ENCODE data around the gene PROSER3. TPM values are rescaled to one million over a fixed set of nuclear protein-coding genes. Genes with fewer than 3 reads are reported as not detected.

PROSER3 gene
- polyA plus RNA-seq, 1 donor (not counting 4 experiments of a cell fraction or from before 2014, with no cell fraction given) = 5.5 TPM

DNA sequence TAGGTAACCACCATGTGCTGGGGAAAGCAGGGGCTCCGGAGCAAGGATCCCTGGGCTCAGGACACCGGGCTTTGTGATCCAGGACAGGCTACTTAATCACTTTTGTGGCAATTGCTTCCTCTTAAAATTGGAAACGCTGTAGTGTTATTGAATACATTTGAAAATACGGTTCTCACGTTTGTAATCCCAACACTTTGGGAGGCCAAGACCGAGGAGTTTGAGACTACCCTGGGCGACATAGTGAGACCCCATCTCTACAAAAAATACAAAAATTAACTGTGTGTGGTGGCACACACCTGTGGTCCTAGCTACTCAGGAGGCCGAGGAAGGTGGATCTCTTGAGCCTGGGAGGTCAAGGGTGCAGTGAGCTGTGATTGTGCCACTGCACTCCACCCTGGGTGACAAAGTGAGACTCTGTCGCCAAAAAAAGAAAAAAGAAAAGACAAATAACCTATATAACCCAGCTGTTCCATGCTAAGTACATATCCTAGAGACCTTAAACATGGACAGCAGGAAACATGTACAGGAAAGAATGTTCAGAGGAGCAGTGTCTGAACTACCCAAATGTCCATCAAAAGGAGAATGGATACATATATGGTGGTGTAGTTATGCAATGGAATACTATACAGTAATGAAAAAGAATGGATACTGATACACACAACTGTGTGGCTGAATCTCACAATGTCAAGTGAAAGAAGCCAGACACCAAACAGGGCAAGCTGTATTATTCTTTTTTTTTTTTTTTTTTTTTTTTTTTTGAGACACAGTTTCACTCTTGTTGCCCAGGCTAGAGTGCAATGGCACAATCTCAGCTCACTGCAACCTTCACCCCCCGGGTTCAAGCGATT is 55.3 kb downstream of the PROSER3 start:
- Histone ChIP-seq H3K79me2 (ENCODE audit: control insufficient read depth, insufficient read depth, low read length) (no peaks in the 10 kb centered on the region), H4K20me1 (ENCODE audit: control insufficient read depth, extremely low read depth, insufficient read depth, low read length) (no peaks in the 10 kb centered on the region), H3K9ac (ENCODE audit: control insufficient read depth, extremely low read depth, insufficient read depth, low read length) (no peak overlapping the region), H3K4me1 (ENCODE audit: control insufficient read depth, extremely low read depth, insufficient read depth, low read length) (no peaks in the 10 kb centered on the region), H2AFZ (ENCODE audit: control insufficient read depth, low read length) (no peak overlapping the region), H3K27me3 (ENCODE audit: control insufficient read depth, extremely low read depth, insufficient read depth, low read length) (no peaks in the 10 kb centered on the region), H3K27ac (ENCODE audit: control insufficient read depth, insufficient read depth, low read length) (no peak overlapping the region), H3K36me3 (ENCODE audit: control insufficient read depth in 2 of 2, extremely low read depth in 1 of 2, insufficient read depth in 2 of 2, low read length in 2 of 2) (no peaks in the 10 kb centered on the region), H3K9me3 (ENCODE audit: control insufficient read depth, low read depth, low read length) (no peaks in the 10 kb centered on the region), H3K4me3 (ENCODE audit: control insufficient read depth in 2 of 3, extremely low read depth in 1 of 3, insufficient read depth in 2 of 3, low read depth in 1 of 3, low read length in 3 of 3) (no peak overlapping the region), H3K4me2 (ENCODE audit: control insufficient read depth, extremely low read depth, insufficient read depth, low read depth, low read length) (no peak overlapping the region), H3K9me1 (ENCODE audit: control insufficient read depth, extremely low read depth, insufficient read depth, low read length) (no peaks in the 10 kb centered on the region)
- DNase-seq (ENCODE audit: low read depth, low spot score) = no peak
- TF ChIP-seq CTCF (optimal IDR thresholded peaks at IDR 0.05 in 1 of 3, IDR thresholded peaks at IDR 0.05 in 1 of 3, conservative IDR thresholded peaks at IDR 0.05 in 1 of 3; ENCODE audit: extremely low read depth in 1 of 3, insufficient read depth in 2 of 3, low read length in 3 of 3) (no peak), EZH2 (IDR thresholded peaks at IDR 0.05; ENCODE audit: low read length) (no peak)
- dilution Hi-C loops (cut with MboI; ENCODE audit: extremely low pct_ligation_motif_present, low sequenced_read_pairs) = no loop called here
- FAIRE-seq = no peak

GRCh38 chr19:35816262-35816661 is 58.3 kb downstream of the PROSER3 start:
- H3K27me3 ChIP-seq (ENCODE audit: control insufficient read depth, extremely low read depth, insufficient read depth, low read length) = no peaks in the 10 kb centered on the region
- no peak overlapping the region for H2AFZ ChIP-seq (ENCODE audit: control insufficient read depth, low read length)
- dilution Hi-C loops (cut with MboI; ENCODE audit: extremely low pct_ligation_motif_present, low sequenced_read_pairs) = no loop called here

More at GRCh38 chr19:35816262-35816661, 58.3 kb downstream of the PROSER3 start:
- DNase-seq (ENCODE audit: low read depth, low spot score) (no peak), FAIRE-seq (no peak)
- Histone ChIP-seq H3K4me3 (ENCODE audit: control insufficient read depth in 2 of 3, extremely low read depth in 1 of 3, insufficient read depth in 2 of 3, low read depth in 1 of 3, low read length in 3 of 3) (no peak overlapping the region), H3K4me2 (ENCODE audit: control insufficient read depth, extremely low read depth, insufficient read depth, low read depth, low read length) (no peak overlapping the region), H3K36me3 (ENCODE audit: control insufficient read depth in 2 of 2, extremely low read depth in 1 of 2, insufficient read depth in 2 of 2, low read length in 2 of 2) (no peaks in the 10 kb centered on the region), H4K20me1 (ENCODE audit: control insufficient read depth, extremely low read depth, insufficient read depth, low read length) (no peaks in the 10 kb centered on the region), H3K27ac (ENCODE audit: control insufficient read depth, insufficient read depth, low read length) (no peak overlapping the region), H3K9ac (ENCODE audit: control insufficient read depth, extremely low read depth, insufficient read depth, low read length) (no peak overlapping the region), H3K79me2 (ENCODE audit: control insufficient read depth, insufficient read depth, low read length) (no peaks in the 10 kb centered on the region), H3K9me3 (ENCODE audit: control insufficient read depth, low read depth, low read length) (no peaks in the 10 kb centered on the region), H3K9me1 (ENCODE audit: control insufficient read depth, extremely low read depth, insufficient read depth, low read length) (no peaks in the 10 kb centered on the region), H3K4me1 (ENCODE audit: control insufficient read depth, extremely low read depth, insufficient read depth, low read length) (no peaks in the 10 kb centered on the region)
- TF ChIP-seq CTCF (optimal IDR thresholded peaks at IDR 0.05 in 1 of 3, IDR thresholded peaks at IDR 0.05 in 1 of 3, conservative IDR thresholded peaks at IDR 0.05 in 1 of 3; ENCODE audit: extremely low read depth in 1 of 3, insufficient read depth in 2 of 3, low read length in 3 of 3) (no peak), EZH2 (IDR thresholded peaks at IDR 0.05; ENCODE audit: low read length) (no peak)

Data from keratinocyte (primary cell).